ENCODE measurements around the gene LEMD1. TPM values are rescaled to one million over a fixed set of nuclear protein-coding genes. Genes with fewer than 3 reads are reported as not detected.
"Not testable (repeated sequence)": the region's sequence is repeated elsewhere in the genome, so short reads cannot be mapped to it uniquely, and the experiment has no call there.

The LEMD1 gene
- total RNA-seq, 1 donor from 2014 or later: 6.9 TPM

DNA sequence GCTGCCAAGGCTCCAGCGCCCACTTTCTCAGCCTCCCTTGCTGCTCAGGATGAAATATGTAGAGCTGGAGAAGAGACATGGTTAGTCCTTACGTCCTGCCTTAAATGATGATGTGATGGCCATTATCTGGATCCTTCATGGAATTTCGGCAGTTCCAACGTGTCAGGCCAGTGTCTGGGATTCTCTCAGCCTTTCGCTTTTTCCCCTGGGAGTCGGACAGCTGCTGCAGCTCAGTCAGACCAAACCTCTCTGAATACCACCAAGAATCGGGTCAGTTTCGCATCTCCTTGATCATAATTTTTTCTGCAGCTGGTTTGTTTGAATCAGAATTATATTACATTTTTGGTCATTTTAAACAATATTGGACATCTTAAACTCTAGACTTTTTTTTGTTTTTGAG is 42.8 kb downstream of the LEMD1 start:
- DNase-seq: no peak

- DNase-seq: no peak
Measured at GRCh38 chr1:205377355-205377754, 44.5 kb downstream of the LEMD1 start.

DNA sequence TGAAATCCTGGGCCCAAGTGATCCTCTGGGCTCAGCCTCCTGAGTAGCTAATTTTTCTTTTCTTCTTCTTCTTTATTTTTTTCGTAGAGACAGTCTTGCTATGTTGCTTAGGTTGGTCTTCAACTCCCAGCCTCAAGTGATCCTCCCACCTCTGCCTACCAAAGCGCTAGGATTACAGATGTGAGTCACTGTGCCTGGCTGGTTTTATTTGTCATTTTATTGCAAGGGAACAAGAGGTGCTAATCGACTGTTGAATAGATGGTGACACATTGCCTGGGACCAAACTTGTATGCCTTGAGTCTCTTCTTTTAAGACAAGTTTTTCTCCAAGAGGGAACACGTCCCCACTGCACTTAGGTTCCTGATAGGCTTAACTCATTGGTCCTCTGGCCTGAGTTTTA is 45.1 kb downstream of the LEMD1 start:
- no peak for DNase-seq

GRCh38 chr1:205375835-205376545 is 45.9 kb downstream of the LEMD1 start:
- peak; percentile 47 for DNase-seq

- DNase-seq: no peak
Measured at GRCh38 chr1:205374210-205375078, 47.4 kb downstream of the LEMD1 start.

- DNase-seq: no peak
Measured at GRCh38 chr1:205373798-205374175, 48.1 kb downstream of the LEMD1 start.

GRCh38 chr1:205373022-205373797 is 48.6 kb downstream of the LEMD1 start:
- DNase-seq: no peak

DNA sequence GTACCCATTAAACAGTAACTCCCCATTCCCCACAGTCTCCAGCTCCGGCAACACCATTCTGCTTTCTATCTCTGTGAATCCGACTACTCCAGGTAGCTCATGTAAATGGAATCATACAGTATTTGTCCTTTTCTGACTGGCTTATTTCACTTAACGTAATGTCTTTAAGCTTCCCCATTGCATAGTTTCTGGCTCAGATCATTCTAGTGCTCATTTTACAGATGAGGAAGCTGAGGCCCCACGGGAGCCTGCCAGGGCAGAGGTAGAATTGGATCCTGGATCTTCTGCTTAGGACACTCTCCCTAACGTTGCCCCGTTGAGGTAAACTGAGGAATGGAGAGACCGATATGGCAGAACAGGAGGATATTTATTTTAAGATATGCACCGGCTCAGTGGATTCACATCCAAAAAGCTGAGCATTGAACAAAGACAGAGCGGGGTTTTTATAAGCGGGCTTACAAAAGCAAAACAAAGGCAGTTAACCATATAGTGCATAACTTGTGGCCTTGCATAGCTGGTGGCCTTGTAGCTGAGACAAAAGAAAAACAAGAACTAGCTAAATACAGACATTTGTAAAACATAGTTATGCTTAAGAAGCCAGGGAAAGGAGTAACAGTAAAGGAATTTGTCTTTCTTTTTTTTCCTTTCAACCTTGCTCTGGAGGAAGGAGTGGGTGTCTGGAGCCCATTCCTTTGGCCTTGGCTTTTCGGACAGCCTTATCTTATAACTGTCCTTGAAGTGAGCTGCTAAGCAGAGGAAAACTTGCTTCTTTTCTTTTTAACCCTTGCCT is 49.8 kb downstream of the LEMD1 start:
- no peak for DNase-seq

DNA sequence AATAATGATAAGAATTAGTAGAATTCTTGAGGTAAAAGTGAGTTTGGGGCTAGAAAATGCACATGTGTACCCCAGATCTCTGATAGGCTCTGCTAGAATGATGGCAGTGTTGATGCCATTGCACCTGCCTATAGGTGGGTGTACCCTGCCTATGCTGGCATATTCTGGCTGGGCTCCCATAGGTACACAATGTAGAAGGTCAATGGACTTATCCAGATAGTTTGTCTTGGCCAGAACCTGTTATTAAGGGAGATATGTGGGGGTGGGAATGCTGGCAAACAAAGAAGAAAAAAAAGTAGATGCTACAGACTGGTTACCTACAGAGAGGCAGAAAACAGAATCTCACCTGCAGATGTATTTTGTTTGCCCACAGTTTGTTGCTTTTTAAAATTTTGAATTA is 51.1 kb downstream of the LEMD1 start:
- no peak for DNase-seq

- no peak for DNase-seq
Measured at GRCh38 chr1:205369701-205370123, 52.1 kb downstream of the LEMD1 start.

- DNase-seq: no peak
Measured at GRCh38 chr1:205368478-205368877, 53.4 kb downstream of the LEMD1 start.

DNA sequence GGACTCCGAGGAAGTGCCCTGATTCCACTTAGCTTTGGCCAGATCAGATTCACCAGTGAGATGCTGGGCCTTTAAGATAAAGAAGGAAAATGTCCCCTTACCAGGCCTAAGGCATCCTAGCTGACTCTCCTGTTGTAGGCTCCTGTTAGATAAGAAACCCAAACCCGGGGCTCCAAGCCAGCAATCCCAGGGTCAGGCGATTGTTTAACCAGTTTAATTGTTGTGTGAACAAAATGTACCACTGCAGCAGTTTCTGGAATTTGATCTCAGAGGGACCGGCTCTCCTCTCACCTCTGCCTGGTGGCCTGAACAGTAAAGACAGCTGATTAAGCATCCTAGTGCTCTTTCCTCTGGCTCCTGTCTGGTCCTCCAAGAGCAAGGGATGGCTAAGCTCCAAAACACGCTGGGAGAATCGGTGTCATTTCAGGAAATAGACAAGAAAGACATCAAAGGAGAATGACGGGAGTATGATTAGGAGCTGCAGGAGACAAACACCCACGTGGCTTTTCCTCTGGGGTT is 55.9 kb downstream of the LEMD1 start:
- no peak for DNase-seq

GRCh38 chr1:205365086-205365485 is 56.8 kb downstream of the LEMD1 start:
- DNase-seq: not testable (repeated sequence)

DNA sequence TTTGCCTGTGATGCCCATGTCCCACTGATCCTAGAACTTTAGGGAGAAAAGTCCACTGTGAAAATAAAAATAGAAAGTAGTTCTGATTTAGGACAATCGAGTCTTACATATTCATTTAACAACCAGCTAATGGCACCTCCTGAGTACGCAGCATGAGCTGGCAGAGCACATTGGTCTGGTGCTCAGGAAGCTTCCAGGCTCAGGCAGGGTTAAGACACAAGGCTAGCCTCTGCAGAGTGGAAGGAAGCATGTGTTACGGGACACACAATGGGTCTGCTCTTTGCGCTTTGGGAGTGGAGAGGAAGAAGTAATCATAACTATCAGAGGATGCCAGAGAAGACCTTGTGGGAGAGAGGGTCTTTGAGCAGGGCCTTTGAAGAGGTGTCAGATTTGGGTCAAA is 61.0 kb downstream of the LEMD1 start:
- DNase-seq: no peak

GRCh38 chr1:205359771-205360565 is 61.9 kb downstream of the LEMD1 start:
- DNase-seq: no peak

DNA sequence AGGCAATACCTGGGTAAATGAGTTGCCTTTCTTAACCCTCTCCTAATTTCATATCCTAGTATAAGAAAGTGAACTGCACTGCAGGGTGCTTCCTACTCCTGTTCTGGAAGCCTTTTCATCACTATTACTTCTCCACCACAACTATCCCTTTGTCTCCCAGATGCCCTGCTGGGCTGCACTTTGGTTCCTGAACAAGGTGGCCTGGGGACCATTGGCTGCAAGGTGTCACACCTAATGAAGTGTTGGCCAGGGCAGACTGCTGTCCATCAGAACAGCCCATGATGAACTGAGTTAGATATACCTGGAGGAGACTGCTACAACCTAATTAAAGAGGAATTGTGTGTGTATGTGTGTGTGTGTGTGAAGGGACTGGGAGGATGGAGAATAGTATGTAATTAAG is 63.3 kb downstream of the LEMD1 start:
- no peak for DNase-seq

DNA sequence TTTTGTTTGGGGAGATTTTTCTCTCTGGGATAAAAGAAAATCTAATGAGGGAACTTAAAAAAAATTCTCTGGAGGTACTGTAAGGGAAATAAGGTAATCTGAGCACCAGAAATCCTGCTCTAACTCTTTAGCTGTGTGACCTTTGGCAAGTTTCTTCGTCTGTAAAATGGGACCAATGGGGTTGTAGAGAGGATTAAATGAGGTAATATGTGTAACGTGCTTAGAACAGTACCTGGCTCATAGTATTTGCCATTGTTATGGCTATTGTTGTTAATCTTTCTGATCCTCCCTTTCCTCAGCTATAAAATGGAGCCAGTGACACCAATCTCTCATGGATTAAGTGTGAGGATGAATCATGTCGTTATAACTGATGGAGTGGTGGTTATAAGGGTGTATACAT is 64.3 kb downstream of the LEMD1 start:
- DNase-seq: no peak

GRCh38 chr1:205356440-205357139 is 65.3 kb downstream of the LEMD1 start, which contains the start of gene KLHDC8A:
KLHDC8A (minus strand) TSS chr1:205356922; CDS start chr1:205343604, 13,318 bp downstream.
- DNase-seq: no peak

DNA sequence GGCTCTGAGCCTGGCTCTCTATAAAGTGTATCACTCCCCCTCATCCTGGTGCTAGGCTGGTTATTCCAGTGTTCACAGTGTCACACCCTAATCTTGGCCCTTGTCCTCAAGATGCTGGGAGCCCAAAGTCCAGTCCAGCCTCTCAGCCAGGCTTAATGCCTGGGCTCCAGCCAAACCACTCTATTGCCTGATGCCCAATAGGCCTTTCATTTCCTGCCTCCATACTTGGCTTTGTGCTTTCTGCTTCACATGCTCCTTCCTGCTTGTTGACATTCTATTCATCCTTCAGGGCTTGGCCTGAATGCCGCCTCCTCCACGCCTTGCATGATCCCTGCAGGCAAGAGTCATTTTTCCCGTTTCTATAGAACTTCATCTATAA is 66.8 kb downstream of the LEMD1 start:
- no peak for DNase-seq

All from occipital lobe (tissue), 2 donors.